Smooth muscle cell (in vitro differentiated cells): ENCODE results near the gene FLAD1. TPM values are rescaled to one million over a fixed set of nuclear protein-coding genes. Genes with fewer than 3 reads are reported as not detected.

Experiments
- DNase-seq: peaks from one replicate; lab custom pipeline; 2025; ENCODE audit not compliant: unreplicated experiment; lab: John Stamatoyannopoulos, UW
- H2AFZ ChIP-seq: fragments of 200-600 bp; sonication (generic); 2 replicates; pipeline ENCODE4 v1.6.0; 2016; ENCODE audit warnings: antibody characterized with exemption, low read depth, mild to moderate bottlenecking
- H3F3A ChIP-seq: fragments of 200-600 bp; sonication (generic); 2 replicates; pipeline ENCODE4 v1.6.0; 2017; ENCODE audit warnings: antibody characterized with exemption, low read depth
- H3K27ac ChIP-seq: fragments of 200-600 bp; sonication (generic); 2 replicates; pipeline ENCODE4 v1.5.1; 2016; ENCODE audit warnings: low read depth, mild to moderate bottlenecking
- H3K27me3 ChIP-seq: fragments of 200-600 bp; sonication (generic); 2 replicates; pipeline ENCODE4 v1.6.1; 2016; ENCODE audit warnings: low read depth, mild to moderate bottlenecking
- H3K36me3 ChIP-seq: fragments of 200-600 bp; sonication (generic); 2 replicates; pipeline ENCODE4 v1.5.1; 2016; ENCODE audit warnings: low read depth
- H3K4me1 ChIP-seq: fragments of 200-600 bp; sonication (generic); 2 replicates; pipeline ENCODE4 v1.5.1; 2016; ENCODE audit warnings: low read depth
- H3K4me2 ChIP-seq: fragments of 200-600 bp; sonication (generic); 2 replicates; pipeline ENCODE4 v1.6.0; 2016; ENCODE audit warnings: mild to moderate bottlenecking
- H3K4me3 ChIP-seq: fragments of 200-600 bp; sonication (generic); 2 replicates; pipeline ENCODE4 v1.5.1; 2016; ENCODE audit warnings: mild to moderate bottlenecking
- H3K79me2 ChIP-seq: fragments of 200-600 bp; sonication (generic); 2 replicates; pipeline ENCODE4 v1.6.0; 2016; ENCODE audit warnings: low read depth, mild to moderate bottlenecking
- H3K9ac ChIP-seq: fragments of 200-600 bp; sonication (generic); 2 replicates; pipeline ENCODE4 v1.6.0; 2016; ENCODE audit warnings: low read depth
- H3K9me3 ChIP-seq: fragments of 200-600 bp; sonication (generic); replicated peaks from 2 replicates; pipeline ENCODE4 v1.5.1; 2016; ENCODE audit warnings: low read depth
- H4K20me1 ChIP-seq: fragments of 200-600 bp; sonication (generic); 2 replicates; pipeline ENCODE4 v1.6.0; 2016; ENCODE audit warnings: low read depth
- CTCF ChIP-seq: fragments of 200-600 bp; sonication (generic); IDR thresholded peaks from 2 replicates; pipeline ENCODE4 v1.5.1; 2017; ENCODE audit warnings: borderline replicate concordance, mild to moderate bottlenecking, antibody characterized with exemption; ENCODE audit not compliant: insufficient read depth, poor library complexity, severe bottlenecking
- WGBS: methylation state at CpG from one replicate; pipeline ENCODE4 v1.1.7; 2016; ENCODE audit warnings: low lambda C conversion rate; 5-methylcytosine and 5-hydroxymethylcytosine counted together
- polyA plus RNA-seq: library from polyadenylated mRNA; unstranded; fragments of >200 nt; fragmentation: Nextera tagmentation; extraction: Ambion mirVana; gene quantifications from 2 replicates; pipeline ENCODE4 v1.2.1, GENCODE V29; 2016
- total RNA-seq: library from RNA; depleted of rRNA; stranded (reverse); fragments of >200 nt; gene quantifications from 2 replicates; pipeline ENCODE4 v1.2.3, GENCODE V29; 2014

Gene FLAD1
- total and polyA plus RNA-seq, 2 experiments from 2014 or later, result 31.1 to 51.4 TPM

DNA sequence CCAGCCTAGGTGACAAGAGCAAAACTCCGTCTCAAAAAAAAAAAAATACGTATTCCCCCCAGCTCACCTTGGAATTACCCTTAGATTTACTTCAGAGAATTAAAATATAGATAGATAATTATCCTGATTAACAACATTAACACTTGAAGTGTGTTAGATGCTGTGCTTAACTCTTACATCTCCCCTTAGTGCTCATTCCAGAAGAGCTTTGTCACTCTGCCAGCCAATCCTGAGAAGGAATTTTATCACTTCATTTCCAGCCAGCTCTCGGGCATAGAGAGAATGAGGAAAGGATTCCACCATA, 11.0 kb upstream of the FLAD1 start:
- Histone ChIP-seq H3K36me3 (no peaks in the 10 kb centered on the region), H3K4me2 (peak overlapping the region; percentile 94), H4K20me1 (peaks cover 25% of the 10 kb centered on the region), H3K4me1 (peaks cover 54% of the 10 kb centered on the region), H3K27ac (peak overlapping the region; percentile 98), H3K79me2 (peaks cover 49% of the 10 kb centered on the region), H2AFZ (no peak overlapping the region), H3F3A (peaks cover 38% of the 10 kb centered on the region), H3K9ac (peak overlapping the region; percentile 95), H3K9me3 (no peaks in the 10 kb centered on the region), H3K27me3 (no peaks in the 10 kb centered on the region), H3K4me3 (peak overlapping the region; percentile 55)
- no peak for TF ChIP-seq CTCF
- 7% methylated on average over 3 of the region's 3 CpGs for whole genome bisulfite sequencing
- DNase-seq, result no peak

DNA sequence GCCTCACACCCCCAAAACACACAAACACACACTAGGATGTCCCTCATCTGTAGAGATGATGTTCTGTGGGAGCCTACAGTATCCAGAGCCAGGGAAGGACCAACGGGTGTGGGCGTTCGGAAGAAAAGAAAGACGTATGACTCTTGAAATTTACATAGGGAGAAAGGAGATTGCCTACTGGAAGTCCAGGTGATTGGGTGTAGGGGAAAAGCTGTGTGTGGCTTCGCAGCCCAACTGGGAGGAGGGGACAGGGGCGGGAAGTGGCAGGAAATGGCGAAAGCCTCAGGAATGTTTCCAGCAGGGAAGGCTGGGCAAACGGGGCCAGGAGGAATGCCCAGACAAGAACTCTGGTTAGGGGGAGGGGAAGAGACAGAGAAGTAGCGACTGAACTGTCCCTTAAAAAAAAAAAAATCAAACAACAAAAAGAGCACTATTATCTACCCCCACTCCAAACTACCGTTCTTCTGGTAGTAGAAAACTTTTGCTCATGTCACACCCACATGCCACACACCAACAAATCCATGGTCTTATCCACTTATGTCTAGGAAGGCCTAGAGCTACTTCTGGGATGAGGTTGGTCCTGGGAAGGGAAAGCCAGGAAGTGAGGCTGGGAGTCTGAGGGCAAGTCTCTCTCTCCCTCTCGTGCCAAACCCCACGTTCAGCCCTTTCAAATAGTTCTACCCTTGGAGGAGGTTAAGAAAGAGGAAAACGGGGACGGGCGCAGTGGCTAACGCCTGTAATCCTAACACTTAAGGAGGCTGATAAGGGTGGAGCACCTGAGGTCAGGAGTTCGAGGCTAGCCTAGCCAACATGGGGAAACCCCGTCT, 10.4 kb upstream of the FLAD1 start:
- Histone ChIP-seq H3K4me2 (peak overlapping the region; percentile 94), H3K4me3 (peak overlapping the region; percentile 55), H3K36me3 (no peaks in the 10 kb centered on the region), H3F3A (peaks cover 33% of the 10 kb centered on the region), H3K79me2 (peaks cover 49% of the 10 kb centered on the region), H3K27ac (peak overlapping the region; percentile 98), H3K27me3 (no peaks in the 10 kb centered on the region), H3K9ac (peak overlapping the region; percentile 95), H3K4me1 (peaks cover 54% of the 10 kb centered on the region), H3K9me3 (no peaks in the 10 kb centered on the region), H4K20me1 (peaks cover 20% of the 10 kb centered on the region), H2AFZ (no peak overlapping the region)
- WGBS, result 2% methylated on average over 16 of the region's 18 CpGs
- DNase-seq, result peak; percentile 39
- TF ChIP-seq CTCF, result no peak

GRCh38 chr1:154973344-154974101, 9.6 kb upstream of the FLAD1 start:
- Histone ChIP-seq H3K4me2 (peak overlapping the region; percentile 94), H3K9me3 (no peaks in the 10 kb centered on the region), H3K9ac (peak overlapping the region; percentile 95), H2AFZ (no peak overlapping the region), H3K79me2 (peaks cover 49% of the 10 kb centered on the region), H3F3A (peaks cover 33% of the 10 kb centered on the region), H3K36me3 (no peaks in the 10 kb centered on the region), H3K27ac (peak overlapping the region; percentile 98), H3K4me1 (peaks cover 53% of the 10 kb centered on the region), H3K27me3 (no peaks in the 10 kb centered on the region), H4K20me1 (peaks cover 12% of the 10 kb centered on the region), H3K4me3 (peak overlapping the region; percentile 55)
- peak; percentile 0 for TF ChIP-seq CTCF
- 2% methylated on average over 37 of the region's 37 CpGs for WGBS
- peak; percentile 87 for DNase-seq
